ENCODE data around the gene CLEC16A.

The CLEC16A gene

DNA sequence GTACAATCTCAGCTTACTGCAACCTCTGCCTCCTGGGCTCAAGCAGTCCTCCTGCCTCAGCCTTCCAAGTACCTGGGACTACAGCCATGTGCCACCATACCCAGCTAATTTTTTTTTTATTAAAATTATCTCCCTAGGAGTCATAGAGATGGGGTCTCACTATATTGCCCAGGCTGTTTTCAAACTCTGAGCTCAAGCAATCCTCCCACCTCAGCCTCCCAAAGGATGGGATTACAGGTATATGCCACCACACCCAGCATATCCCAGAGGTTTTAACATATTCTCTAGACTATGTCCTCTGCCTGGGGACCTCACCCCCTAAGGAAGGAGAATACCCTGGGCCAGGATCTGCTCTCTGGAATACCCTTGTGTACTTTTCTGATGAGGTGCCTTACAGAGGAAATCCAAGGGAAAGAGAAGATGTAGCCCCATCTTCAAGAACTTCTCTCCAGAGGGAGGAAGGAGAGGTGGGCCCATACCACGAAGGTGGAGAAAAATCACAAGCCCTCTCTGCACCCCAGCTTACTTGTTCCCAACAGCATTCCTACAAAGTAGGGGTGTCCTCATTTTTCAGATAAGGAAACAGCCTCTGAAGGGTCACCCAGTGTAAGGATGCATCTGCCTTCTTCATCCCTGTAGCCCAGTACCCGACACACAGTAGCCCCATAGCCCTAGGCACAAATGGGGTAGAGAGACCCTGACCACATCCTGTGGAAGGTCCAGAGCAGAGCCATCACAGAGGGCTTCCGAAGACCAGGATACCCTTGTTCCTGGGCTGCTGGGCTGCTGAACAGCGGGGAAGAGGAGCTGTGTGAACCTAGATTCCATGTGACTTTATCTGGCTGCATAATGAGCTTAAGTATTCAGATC, 160.0 kb downstream of the CLEC16A start:
- DNase-seq: no peak

DNA sequence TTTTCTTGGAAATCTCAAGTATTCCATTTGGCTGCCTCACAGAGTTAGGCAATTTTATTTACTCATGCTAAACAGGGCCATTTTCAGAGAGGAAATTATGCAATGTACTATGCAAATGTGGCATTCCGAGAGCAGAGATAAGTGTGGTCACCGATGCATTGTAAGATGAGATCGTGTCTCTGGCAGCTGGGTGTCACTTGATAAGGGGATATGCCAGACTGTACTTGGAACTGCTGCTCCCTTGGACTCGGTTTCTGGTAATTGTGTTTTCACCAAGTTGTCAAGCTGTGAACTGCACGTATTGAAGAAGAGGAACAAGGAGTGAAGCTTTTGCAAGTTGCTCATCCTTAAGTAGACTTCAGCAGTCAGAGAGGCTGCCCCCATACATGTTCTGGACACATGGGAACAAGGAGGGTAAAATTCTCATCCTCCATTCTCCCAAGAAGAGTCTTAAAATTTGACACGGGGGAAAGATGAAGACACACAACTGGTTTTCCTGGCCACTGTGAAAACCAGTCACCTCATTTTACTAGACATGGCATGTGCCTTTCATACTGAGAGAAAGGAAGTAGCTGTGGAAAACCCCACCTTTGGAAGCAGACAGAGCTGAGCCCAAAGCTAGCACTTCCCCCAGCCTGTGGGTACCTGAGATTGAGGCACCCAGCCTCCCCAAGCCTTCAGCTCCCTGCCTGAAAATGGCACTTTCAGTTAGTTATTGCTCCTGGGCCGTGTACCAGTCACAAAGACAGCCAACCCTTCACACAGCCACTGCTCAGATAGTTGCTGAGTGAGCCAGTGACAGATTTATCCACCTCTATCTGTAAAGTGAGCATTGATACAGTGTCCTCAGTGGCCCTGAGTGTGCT, 160.9 kb downstream of the CLEC16A start:
- peak; percentile 89 for DNase-seq

DNA sequence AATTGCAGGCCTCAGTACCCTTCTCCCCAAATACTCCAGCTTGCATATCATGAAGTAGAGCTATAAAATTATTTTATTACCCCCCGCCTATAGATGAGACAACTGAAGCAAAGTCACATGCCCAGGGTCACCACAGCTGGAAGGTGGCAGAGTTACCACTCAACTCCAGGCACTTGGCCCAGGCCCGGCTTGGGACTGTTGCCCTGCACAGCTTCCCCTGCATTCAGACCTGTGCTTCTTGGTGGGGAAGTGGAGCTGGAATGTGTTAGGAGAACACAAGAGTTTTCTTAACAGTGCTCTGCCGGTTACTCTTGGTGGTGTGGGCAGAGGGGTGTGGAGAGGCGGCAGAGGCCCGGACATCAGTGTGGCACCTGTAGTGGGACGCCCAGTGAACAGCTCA, 162.4 kb downstream of the CLEC16A start:
- DNase-seq: no peak

DNA sequence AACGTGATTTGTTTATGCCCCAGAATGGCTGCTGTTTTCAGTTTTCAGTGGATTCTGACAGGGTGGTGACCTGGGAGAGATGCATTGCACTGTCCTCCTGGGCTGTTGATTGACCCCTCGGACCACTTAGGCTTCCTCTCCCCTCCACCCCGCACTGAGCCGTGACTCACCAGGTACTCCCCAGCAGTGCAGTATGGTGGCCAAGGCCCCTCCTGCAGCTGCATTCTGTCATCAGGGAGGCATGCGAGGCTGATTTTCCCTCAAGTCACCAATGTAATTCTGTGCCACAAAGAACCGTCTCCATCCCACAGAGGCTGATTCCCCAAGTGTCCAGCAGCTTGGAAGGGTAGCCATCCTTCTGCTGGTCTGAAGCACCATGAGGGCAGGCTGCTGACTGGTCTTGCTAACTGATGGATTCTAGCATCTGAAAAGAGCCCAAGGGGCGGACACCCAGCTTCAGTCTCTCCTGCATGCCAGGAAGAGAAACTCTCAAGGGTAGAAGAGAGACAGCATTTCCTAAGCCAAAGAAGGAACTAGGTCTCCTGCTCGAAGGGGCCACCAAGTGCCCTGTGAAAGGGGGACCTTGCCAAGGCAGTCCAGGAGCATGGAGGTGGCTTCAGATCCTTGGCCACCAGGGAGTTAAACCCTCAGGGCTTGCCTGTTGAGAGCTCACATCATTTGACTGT, 163.6 kb downstream of the CLEC16A start:
- DNase-seq: peak; percentile 61

DNA sequence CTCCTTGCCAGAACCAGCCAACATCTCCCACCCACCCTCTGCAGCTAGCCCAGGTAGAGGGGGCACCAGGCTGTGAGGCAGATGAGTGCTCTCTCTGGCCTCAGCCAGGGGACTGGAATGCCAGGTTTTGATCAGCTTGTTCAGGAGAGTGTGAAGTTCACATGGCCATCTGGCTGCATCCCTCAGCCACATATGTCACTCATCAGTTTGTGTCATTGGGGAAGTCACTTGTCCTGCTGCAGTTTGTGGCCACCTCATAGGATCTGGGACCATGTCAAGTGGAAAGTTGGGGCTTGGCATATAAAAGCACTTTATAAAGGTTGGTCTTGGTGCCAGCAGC, 164.1 kb downstream of the CLEC16A start:
- DNase-seq: no peak

DNA sequence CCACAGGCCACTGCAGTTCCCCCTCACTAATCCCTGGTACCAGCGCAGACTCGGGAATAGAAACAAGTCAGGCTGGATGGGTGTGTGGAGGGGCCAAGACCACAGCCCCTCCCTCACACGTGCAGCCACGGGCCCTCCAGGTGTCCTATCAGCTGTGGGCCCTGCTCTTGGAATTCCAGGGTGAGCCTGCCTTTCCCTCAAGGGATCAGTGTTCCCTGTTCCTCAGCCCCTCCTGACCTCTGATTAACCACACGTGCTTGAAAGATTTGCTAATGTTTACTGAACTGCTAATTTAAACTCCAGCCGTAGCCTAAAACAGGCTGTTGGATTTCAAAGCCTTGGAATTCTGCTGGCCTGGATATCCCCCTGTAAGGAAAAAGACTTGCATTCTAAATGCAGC, 165.2 kb downstream of the CLEC16A start:
- DNase-seq: peak; percentile 15

DNA sequence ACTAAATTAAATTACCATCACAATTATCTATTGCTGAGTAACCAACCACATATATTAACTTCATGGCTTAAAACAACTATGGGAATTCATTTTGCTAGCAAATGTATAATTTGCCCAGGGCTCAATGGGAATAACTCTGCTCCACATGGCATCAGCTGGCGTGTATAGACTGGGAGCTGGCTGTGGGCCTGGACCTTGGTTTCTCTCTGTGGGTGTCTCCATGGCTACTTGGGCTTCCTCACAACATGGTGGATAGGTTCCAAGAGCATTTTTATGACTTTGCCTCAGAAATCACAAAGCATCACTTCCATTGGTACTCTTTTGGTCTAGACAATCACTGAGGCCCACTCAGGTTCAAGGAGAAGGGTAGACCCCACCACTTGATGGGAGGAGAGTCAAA, 166.8 kb downstream of the CLEC16A start:
- DNase-seq: no peak

DNA sequence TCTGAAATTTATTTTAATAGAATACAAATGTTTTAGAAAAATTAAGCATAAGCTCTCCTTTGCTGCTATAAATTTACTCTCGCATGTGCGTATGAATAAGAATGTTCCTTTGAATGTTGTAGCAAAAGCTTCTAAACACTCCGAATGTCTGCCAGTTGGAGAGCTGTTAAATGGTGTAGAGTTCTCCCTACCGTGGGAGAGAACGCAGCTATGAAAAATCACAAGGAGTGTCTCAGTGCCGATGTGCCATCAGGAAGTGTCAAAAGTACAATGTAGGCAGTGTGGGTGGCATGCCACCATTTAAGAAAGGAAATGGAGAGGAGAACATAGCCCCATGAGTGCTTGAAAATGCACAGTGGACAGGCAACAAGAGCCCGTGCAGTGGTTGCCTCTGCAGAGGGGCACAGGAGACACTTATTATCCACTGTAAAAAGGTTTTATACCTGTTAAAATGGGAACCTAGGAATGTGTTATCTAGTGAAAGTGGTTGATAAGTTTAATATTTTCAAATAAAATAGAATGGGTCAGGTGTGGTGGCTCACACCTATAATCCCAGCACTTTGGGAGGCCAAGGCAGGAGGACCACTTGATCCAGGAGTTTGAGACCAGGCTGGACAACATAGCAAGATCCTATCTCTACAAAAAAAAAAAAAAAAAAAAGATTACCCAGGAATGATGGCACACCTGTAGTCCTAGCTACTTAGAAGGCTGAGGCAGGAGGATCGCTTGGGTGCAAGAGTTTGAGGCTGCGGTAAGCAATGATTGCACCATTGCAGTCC, 167.7 kb downstream of the CLEC16A start:
- no peak for DNase-seq

DNA sequence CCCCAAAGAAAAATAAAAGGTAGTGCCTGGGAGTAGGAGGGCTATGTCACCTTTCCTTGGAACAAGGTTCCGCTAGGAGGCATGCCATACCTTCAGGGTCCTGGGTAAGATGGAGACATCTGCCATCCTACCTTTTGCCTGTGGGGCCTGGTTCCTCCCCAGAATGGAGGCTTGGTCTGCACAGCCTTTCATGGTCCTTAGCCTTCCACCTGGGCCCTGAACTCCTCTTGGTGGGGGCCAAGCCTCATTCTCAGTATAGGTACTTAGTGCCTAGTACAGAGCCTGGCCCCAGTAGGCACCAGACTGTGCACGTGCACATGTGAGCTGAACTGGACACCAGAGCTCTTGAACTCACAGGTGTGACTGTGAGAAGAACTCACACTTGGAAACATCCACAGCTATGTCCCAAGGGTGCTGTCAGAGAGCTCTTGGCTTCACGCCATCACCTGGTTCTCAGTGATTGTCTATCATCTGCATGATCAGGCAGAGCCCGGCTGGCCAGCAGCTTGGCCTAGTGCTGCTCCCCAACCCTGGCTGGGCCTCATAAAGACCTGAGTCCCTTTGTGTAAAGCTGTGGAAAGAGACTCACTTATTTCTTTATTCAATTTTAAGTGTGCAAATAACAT, 168.5 kb downstream of the CLEC16A start:
- no peak for DNase-seq

DNA sequence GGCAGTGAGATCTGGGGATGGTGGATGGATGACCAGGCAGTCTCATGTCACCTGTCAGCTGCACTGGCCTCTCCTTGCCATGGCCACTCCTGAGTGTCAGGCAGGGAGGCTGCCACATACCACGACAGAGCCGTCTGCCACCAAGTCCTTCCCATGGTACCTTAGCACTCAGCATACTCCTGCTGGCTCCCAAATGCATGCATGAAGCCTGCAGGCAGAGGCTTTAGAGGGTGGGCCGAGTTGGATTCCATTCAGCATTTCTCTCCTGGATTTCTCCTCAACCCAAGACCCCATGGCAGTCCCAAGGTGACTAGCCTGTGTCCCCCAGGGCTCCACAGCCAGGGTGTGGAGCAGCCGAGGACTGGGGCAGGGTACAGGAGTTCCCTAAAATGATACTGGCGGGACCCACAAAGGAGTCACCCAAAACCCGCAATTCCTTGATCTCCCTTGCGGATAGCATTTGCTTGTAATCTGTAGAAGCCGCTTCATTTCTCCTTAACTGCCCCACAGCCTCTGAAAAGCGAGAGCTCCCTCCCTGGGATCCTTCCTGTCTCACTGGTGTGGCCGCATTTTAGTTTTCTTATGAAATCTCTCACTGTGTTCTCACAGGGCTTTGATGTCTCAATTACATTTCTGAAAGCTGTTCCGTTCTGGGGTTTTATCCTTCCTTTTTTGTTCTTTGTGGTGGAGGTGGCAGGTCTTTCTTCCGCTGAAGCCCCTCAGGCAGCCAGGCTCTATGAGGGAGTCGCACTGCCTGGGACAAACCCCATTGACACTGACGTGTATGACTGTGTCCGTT, 170.2 kb downstream of the CLEC16A start:
- DNase-seq: no peak

DNA sequence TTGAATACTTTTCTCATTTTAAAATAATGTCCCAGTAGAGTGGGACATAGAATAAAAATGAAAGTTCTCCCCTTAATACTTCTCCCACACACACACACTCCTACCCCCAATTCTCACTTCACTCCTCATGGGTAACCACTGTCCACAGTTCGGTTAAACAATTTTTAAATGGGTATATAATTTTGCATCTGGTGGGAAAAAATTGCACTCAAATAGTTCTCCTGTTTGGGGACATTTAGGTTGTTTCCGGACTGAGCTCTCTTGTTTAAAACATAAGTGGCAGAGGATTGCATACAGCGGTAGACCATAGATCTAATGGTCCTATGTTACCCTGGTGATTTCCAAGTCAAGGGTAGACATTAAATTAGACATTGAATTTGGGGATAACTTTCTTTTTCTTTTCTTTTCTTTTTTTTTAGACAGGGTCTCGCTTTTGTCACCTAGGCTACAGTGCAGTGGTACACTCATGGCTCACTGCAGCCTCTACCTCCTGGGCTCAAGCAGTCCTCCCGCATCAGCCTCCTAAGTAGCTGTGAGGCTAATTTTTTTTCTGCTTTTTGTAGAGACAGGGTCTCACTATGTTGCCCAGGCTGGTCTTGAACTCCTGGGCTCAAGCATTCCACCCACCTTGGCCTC, 173.3 kb downstream of the CLEC16A start:
- DNase-seq: no peak

DNA sequence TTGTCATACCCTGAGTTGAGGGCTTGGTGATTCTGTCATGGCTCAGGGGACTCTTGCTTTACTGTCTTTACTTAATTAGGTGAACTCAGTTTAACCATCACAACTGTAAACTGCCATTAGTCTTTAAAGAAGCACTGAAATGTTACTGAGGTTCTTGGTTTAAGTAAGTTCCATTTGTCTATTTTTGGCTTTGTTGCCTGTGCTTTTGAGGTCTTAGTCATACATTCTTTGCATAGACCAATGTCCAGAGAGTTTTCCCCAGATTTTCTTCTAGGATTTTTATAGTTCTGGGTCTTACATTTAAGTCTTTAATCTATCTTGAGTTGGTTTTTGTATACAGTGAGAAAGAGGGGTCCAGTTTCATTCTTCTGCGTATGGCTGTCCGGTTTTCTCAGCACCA, 174.1 kb downstream of the CLEC16A start:
- DNase-seq: peak; percentile 62

DNA sequence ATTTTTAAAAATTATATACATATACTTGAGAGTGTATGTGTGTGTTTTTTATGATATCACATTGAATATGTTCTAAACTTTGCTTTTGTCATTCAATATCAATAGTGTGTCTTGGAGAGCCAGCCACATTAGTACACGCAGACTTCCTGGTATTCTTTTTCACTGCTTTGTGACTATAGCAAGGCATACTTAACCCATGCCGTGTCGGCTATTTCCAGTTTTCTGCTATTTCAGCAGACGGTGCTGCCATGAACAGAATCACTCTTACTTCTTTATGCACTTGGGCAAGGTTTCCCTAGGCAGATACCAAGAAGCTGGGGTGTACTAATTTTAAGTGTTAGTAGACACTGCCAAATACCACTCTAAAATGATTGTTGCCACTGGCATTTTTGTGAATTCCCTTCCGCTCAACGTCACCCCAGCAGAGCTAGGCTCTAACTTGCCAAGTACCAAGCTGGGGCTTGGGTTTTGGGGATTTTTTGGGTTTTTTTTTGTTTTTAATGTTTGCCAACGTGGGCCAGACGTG, 176.8 kb downstream of the CLEC16A start:
- no peak for DNase-seq

DNA sequence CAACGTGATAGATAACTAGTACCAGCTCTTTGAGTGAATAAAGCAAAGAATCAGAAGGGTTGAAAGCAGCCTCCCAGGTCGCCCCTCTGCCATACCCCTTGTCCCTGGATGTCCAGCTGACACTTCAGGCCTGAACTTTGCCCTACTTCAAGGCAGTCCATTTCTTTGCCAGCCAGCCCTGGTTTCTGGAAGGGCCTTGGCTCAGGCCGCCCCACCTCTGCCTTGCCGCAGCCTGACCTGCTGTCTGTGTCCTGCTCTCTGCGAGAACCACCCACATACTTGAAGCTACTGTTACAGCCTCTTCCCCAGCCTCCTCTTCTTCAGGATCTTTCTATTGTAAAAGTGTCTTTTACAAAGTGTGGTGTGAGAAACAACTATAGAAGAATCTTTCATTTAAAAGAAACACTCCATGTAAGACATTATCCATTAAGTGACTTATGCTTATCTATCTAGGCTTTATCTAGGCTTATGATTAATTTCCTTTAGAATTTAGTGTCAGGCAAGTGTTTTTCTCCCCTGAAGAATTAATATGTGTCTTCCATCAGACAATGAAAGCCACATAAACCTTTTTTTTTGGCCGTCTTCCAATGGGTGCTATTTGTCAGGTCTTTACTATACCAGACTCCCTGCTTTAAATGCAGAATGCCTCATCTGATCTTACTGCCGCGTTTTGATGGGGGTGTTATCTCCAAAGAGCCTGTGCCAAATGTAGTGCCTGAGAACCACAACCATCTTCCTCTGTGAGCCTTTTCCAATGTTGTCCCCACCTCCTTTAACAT, 177.7 kb downstream of the CLEC16A start:
- no peak for DNase-seq

DNA sequence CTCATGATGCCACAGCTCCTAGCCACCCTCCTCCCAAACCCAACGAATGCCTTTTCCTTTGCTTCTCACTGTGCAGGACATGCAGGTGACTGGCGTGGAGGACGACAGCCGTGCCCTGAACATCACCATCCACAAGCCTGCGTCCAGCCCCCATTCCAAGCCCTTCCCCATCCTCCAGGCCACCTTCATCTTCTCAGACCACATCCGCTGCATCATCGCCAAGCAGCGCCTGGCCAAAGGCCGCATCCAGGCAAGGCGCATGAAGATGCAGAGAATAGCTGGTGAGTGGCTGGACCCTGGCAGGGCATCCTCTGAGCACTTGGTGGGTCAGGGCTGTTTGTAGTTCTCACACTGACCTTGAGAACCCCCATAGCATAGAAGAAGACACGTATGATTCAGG, 179.3 kb downstream of the CLEC16A start:
- DNase-seq: no peak

DNA sequence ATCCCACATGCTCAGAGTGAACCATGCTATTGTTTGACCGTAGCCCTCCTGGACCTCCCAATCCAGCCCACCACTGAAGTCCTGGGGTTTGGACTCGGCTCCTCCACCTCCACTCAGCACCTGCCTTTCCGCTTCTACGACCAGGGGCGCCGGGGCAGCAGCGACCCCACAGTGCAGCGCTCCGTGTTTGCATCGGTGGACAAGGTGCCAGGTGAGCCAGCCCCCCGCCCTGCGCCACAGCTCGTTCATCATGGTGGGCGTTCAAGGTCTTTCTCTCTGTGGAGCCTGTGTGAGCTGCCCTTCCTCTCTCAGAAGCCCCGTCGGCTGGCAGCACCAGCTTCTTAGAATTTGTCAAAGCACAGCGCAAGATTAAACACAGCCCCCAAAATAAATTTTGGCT, 181.6 kb downstream of the CLEC16A start:
- no peak for DNase-seq

DNA sequence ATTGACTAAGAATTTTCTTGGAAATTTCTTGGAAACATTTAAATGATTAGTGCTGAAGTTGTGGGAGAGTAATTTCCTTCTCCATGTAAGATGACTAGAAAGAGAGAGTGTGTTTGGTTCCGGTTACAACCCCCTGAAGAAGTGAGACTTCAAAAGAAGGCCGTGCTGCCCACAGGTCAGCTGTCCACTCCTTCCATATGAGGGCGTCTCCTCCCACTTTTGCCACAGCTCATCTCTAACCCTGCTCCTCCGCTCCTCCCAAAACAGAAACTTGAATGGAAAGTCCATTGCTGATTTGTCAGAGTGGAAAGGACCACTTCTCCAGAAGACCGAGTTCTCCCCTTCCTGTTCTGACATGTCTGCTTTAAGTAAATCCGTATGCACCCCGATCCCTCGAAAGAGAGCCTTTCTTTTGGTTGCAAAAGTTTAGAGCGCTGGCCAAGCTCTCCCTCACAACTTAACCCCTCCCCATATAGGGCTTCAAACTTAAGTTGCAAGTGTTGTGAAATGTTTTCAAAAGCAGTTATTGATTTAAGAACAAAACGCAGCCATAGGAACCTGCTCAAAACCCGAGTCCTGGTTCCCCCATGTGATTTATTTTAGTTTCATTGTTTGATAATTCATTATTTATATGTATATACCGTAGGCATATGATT, 182.2 kb downstream of the CLEC16A start:
- no peak for DNase-seq

DNA sequence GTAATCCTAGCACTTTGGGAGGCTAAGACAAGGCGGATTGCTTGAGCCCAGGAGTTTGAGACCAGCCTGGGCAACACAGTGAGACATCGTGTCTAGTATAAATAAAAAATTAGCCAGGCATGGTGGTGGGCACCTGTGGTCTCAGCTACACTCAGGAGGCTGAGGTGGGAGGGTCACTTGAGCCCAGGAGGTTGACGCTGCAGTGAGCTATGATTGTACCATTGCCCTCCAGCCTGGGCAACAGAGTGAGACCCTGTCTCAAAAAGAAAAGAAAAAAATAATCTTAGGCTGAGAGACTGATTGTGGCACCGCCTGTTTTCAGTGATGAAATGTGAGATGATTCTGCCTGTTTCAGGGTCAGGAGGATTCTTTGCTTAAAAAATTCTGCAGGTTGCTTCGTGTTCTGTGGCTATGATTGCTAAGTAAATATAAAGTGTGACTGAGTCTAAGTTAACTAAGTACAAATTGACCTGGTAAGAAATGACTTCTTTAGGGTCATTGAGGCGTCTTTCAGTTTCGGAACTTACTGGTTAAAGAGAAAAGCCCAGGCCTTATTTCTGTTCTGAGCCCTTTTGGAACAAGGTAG, 183.3 kb downstream of the CLEC16A start:
- no peak for DNase-seq

Measured in fibroblast of skin of scalp (primary cell).